Gastrocnemius medialis (tissue), 4 donors: Measurements from ENCODE around the gene PALLD.

Source experiments
- CTCF ChIP-seq, 5 experiments: fragments of 450-650 bp in 3 of 5; fragments of 200-600 bp in 2 of 5; sonication (generic) in 2 of 5; IDR thresholded peaks in 4 of 5; conservative IDR thresholded peaks in 1 of 5; 1 replicate in 4 of 5; 2 replicates in 1 of 5; pipeline ENCODE4 v1.5.1; 2016 to 2019; ENCODE audit warnings: antibody characterized with exemption in 5 of 5, mild to moderate bottlenecking in 3 of 5, moderate library complexity in 3 of 5
- POLR2A ChIP-seq, 2 donors: fragments of 450-650 bp; IDR thresholded peaks; one replicate each; pipeline ENCODE4 v1.6.1; 2017; ENCODE audit warnings: antibody characterized with exemption in 2 of 2, mild to moderate bottlenecking in 2 of 2, moderate library complexity in 2 of 2

DNA sequence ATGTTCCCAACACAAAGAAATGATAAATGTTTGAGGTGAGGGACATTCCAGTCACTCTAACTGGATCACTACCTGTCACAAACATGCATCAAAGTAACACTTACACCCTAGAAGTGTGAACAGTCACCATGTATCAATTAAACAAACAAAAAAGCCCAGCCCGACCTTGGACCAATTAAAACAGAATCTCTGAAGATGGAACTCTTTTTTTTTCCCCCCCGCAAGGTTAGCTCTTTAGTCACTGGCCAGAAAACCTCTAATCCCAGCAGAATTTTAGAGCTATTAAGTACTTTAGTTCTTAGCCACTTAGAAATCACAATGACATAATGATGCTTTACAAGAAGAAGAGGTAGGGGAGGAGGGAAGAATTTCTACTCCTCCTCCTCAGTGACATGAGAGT lies 154.5 kb downstream of the PALLD start:
- TF ChIP-seq CTCF (IDR thresholded peaks at IDR 0.05 in 4 of 5, conservative IDR thresholded peaks at IDR 0.05 in 1 of 5): no peak
- TF ChIP-seq POLR2A (IDR thresholded peaks at IDR 0.05): no peak
